Loucy (cell line): ENCODE data around the gene SLC9A1.
A peak's percentile ranks its signal among the peaks of the same experiment; 100 is the strongest.

Experiments used
- H2AFZ ChIP-seq: fragments of 200-600 bp; sonication (generic); 2 replicates; pipeline ENCODE4 v1.6.0; 2016; ENCODE audit warnings: antibody characterized with exemption, mild to moderate bottlenecking, low read length, moderate library complexity
- H3F3A ChIP-seq: fragments of 200-600 bp; 2 replicates; pipeline ENCODE4 v1.6.0; 2016; ENCODE audit warnings: antibody characterized with exemption, low read depth, mild to moderate bottlenecking
- H3K27me3 ChIP-seq: fragments of 200-600 bp; sonication (generic); 2 replicates; pipeline ENCODE4 v1.6.1; 2014; ENCODE audit warnings: low read length, mild to moderate bottlenecking; ENCODE audit not compliant: insufficient read depth, poor library complexity, severe bottlenecking
- H3K36me3 ChIP-seq: fragments of 200-600 bp; sonication (generic); 2 replicates; pipeline ENCODE4 v1.6.1; 2016; ENCODE audit warnings: low read length; ENCODE audit not compliant: insufficient read depth
- H3K4me1 ChIP-seq: fragments of 200-600 bp; sonication (generic); 2 replicates; pipeline ENCODE4 v1.5.1; 2014; ENCODE audit warnings: low read length, mild to moderate bottlenecking; ENCODE audit not compliant: insufficient read depth, poor library complexity, severe bottlenecking
- H3K4me2 ChIP-seq: fragments of 200-600 bp; sonication (generic); 2 replicates; pipeline ENCODE4 v1.6.0; 2014; ENCODE audit warnings: antibody characterized with exemption, low read length, low read depth, mild to moderate bottlenecking; ENCODE audit not compliant: poor library complexity, severe bottlenecking
- H3K4me3 ChIP-seq: fragments of 200-600 bp; sonication (generic); 2 replicates; pipeline ENCODE4 v1.5.1; 2014; ENCODE audit warnings: low read length, mild to moderate bottlenecking, mixed read lengths; ENCODE audit not compliant: poor library complexity, severe bottlenecking
- H3K79me2 ChIP-seq: fragments of 200-600 bp; sonication (generic); 2 replicates; pipeline ENCODE4 v1.6.1; 2014; ENCODE audit warnings: low read length; ENCODE audit not compliant: insufficient read depth
- H3K9ac ChIP-seq: fragments of 200-600 bp; sonication (generic); 2 replicates; pipeline ENCODE4 v1.6.0; 2014; ENCODE audit warnings: mild to moderate bottlenecking, low read depth, low read length, moderate library complexity; ENCODE audit not compliant: poor library complexity, severe bottlenecking
- H3K9me2 ChIP-seq: fragments of 200-600 bp; sonication (generic); replicated peaks from 2 replicates; pipeline ENCODE4 v1.6.1; 2016; ENCODE audit warnings: low read depth, low read length, mixed read lengths
- H3K9me3 ChIP-seq: fragments of 200-600 bp; sonication (generic); 2 replicates; pipeline ENCODE4 v1.6.1; 2014; ENCODE audit warnings: mild to moderate bottlenecking, antibody characterized with exemption, low read length, low read depth; ENCODE audit not compliant: insufficient read depth
- H4K20me1 ChIP-seq: fragments of 200-600 bp; sonication (generic); 2 replicates; pipeline ENCODE4 v1.6.0; 2014; ENCODE audit warnings: antibody characterized with exemption, low read length, mild to moderate bottlenecking; ENCODE audit not compliant: insufficient read depth, poor library complexity, severe bottlenecking
- CTCF ChIP-seq: fragments of 200-600 bp; sonication (generic); conservative IDR thresholded peaks from 2 replicates; pipeline ENCODE4 v1.5.1; 2014; ENCODE audit warnings: mild to moderate bottlenecking, antibody characterized with exemption, low read length
- EZH2phosphoT487 ChIP-seq: fragments of 200-600 bp; IDR thresholded peaks from 2 replicates; pipeline ENCODE4 v1.6.1; 2018; ENCODE audit warnings: antibody characterized with exemption, mild to moderate bottlenecking, moderate library complexity, borderline replicate concordance

Gene SLC9A1

GRCh38 chr1:27148591-27148990 is 6.3 kb downstream of the SLC9A1 start:
- Histone ChIP-seq H3K4me3 (peak overlapping the region; percentile 55), H3F3A (no peaks in the 10 kb centered on the region), H3K4me2 (peak overlapping the region; percentile 99), H3K9ac (peak overlapping the region; percentile 58), H3K9me3 (no peaks in the 10 kb centered on the region), H3K27me3 (no peaks in the 10 kb centered on the region), H3K36me3 (no peaks in the 10 kb centered on the region), H3K9me2 (no peaks in the 10 kb centered on the region), H4K20me1 (peaks cover 26% of the 10 kb centered on the region), H2AFZ (no peak overlapping the region), H3K79me2 (peaks cover 91% of the 10 kb centered on the region), H3K4me1 (peaks cover 67% of the 10 kb centered on the region)
- TF ChIP-seq EZH2phosphoT487, result no peak
- TF ChIP-seq CTCF, result no peak

- Histone ChIP-seq H3K9ac (peak overlapping the region; percentile 58), H3K79me2 (peaks cover 91% of the 10 kb centered on the region), H3K27me3 (no peaks in the 10 kb centered on the region), H3K4me2 (peak overlapping the region; percentile 99), H4K20me1 (peaks cover 20% of the 10 kb centered on the region), H3K36me3 (no peaks in the 10 kb centered on the region), H3K4me1 (peaks cover 67% of the 10 kb centered on the region), H3K4me3 (peak overlapping the region; percentile 55), H2AFZ (no peak overlapping the region), H3K9me2 (no peaks in the 10 kb centered on the region), H3F3A (no peaks in the 10 kb centered on the region), H3K9me3 (no peaks in the 10 kb centered on the region)
- TF ChIP-seq EZH2phosphoT487, result no peak
- no peak for TF ChIP-seq CTCF
Measured at GRCh38 chr1:27147842-27148518, 6.9 kb downstream of the SLC9A1 start.

GRCh38 chr1:27145934-27146354 is 9.0 kb downstream of the SLC9A1 start:
- Histone ChIP-seq H3K4me1 (peaks cover 66% of the 10 kb centered on the region), H4K20me1 (peaks cover 8% of the 10 kb centered on the region), H3K79me2 (peaks cover 94% of the 10 kb centered on the region), H3K27me3 (no peaks in the 10 kb centered on the region), H3F3A (no peaks in the 10 kb centered on the region), H3K9ac (peak overlapping the region; percentile 40), H3K9me2 (no peaks in the 10 kb centered on the region), H2AFZ (no peak overlapping the region), H3K4me2 (peak overlapping the region; percentile 27), H3K36me3 (no peaks in the 10 kb centered on the region), H3K4me3 (no peak overlapping the region), H3K9me3 (no peaks in the 10 kb centered on the region)
- no peak for TF ChIP-seq CTCF
- no peak for TF ChIP-seq EZH2phosphoT487
